HG03039 (cell line): ENCODE data around the gene EDDM3A.

ENCODE experiments used
- ATAC-seq: cut with Tn5 transposase; IDR thresholded peaks from one replicate; pipeline ENCODE4 v1.9.1; 2021; ENCODE audit warnings: mild to moderate bottlenecking, moderate library complexity; ENCODE audit not compliant: unreplicated experiment

EDDM3A gene

DNA sequence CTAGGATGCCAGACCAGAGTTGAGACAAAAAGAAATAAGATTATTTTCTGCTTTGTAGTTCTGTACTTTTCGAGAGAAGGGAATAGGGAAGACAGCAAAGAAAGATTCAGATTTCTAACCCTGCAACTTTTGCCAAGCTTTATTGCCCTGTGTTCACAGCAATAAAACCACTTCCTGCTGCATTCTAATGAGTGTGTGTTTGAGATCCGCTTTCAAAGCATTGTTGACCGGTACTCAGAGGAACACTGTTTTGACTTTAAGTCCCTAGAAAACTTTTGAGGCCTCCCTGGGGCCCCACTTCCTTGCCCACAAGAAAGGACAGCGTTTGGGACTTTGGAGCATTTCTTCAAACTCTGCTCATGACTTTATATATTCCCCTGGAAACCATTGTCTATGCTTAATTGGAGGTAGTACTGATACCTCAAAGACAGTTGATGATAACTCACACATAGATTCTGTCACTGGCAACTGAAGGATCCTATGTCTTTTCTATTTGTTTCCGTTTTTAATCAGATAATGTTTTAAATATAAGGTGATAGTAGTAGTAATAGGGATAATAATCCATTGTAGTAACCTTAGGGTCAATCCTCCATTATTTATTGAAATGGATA lies 36.7 kb downstream of the EDDM3A start:
- ATAC-seq, result no peak

DNA sequence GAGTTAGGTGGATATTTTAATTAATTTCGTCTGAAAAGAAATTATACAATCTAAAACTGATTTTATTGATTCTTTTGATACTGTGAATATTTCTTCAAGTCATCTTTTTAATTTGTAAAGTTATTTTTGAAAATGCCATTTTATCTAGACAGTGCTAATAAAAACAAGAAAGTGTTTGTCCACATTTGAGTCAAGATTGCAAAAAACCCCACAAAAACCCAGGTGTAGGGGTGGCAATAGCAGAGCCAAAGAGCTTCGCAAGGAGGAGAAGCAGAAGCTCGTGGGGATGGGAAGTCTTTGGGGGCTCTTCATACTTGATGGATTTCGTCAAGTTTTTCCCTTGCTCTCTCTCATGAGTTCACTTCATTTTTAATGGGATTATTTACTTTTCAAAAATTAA lies 41.3 kb downstream of the EDDM3A start:
- ATAC-seq, result no peak

DNA sequence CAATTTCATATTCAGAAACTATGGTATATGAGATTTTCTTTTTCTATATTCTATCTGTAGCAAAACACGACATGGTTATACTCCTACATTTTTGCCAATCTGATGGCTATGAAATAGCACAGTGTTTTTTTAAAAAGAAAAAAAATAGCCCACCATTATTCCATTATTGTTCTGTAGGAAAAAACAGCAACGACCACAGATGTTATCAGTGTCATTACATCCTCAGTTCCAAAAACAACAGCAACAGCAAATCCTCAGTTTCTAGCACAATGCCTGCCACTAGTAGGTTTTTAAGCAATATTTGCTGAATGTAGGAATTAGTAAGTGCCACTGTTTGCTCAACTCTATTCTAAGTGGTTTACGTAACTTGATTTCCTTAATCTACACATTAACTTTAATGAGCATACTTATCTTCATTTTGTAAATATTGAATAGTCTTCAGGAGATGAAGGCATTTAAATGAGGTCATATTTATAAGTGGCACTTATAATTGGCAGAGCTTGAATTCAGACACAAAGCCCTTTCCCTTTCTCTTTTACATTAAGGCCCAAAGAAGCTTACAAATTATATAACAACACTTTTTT lies 43.6 kb downstream of the EDDM3A start:
- no peak for ATAC-seq

- ATAC-seq, result no peak
Measured at GRCh38 chr14:20790464-20791116, 44.9 kb downstream of the EDDM3A start.

GRCh38 chr14:20791187-20791586 lies 45.5 kb downstream of the EDDM3A start:
- ATAC-seq, result no peak

- no peak for ATAC-seq
Measured at GRCh38 chr14:20791597-20791996, 45.9 kb downstream of the EDDM3A start.

- no peak for ATAC-seq
Measured at GRCh38 chr14:20792556-20792955, 46.9 kb downstream of the EDDM3A start.

DNA sequence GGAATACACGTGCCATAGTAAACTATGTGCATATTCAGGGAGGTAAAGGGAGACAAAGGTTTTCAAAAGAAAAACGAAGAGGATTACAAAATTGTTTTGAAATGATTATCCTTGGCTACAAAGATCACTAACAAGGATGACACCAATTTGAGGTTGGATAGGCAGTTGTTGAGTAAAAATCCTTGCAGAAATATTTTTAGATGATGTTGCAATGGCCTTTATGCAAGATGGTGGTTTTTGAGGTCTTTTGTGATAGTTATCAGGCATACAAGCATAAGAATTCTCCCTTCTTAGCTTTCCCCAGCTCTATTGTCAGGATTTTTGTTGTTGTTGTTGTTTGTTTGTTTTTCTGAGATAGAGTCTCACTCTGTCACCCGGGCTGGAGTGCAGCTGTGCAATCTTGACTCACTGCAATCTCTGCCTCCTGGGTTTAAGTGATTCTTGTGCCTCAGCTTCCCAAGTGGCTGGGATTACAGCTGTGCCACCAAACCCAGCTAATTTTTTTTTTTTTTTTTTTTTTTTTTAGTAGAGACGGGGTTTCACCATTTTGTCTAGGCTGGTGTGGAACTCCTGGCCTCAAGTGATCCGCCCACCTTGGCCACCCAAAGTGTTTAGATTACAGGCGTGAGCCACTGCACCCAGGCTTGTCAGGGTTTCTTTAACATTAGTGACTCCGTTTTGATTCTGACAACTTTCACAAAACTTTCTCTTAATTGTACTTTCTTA lies 49.1 kb downstream of the EDDM3A start:
- ATAC-seq, result no peak

DNA sequence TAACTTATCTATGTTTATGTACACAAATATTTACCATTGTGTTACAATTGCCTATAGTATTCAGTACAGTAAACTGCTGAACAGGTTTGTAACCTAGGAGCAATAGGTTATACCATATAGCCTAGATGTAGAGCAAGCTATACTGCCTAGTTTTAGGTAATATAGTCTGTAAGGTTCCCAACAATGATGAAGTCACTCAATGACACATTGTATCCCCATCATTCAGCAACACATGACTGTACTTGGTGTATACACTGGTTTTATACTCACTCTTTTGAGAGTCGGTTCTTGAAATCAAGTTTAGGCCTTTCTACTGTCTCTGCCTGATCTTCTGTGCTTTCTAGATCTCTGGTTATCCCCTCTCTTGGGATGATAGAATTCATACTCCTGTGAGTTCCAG lies 51.5 kb downstream of the EDDM3A start:
- no peak for ATAC-seq
